CD1c-positive myeloid dendritic cell (primary cell): ENCODE measurements around the gene ARHGAP42.

Experiments
- DNase-seq: peaks from one replicate; pipeline ENCODE4 v3.0.0-alpha.2; 2016; ENCODE audit errors: extremely low spot score

Gene ARHGAP42

GRCh38 chr11:101022256-101022655, 335.2 kb downstream of the ARHGAP42 start:
- DNase-seq, result no peak

- no peak for DNase-seq
Measured at GRCh38 chr11:101028644-101029043, 341.6 kb downstream of the ARHGAP42 start.

GRCh38 chr11:101030015-101030414, 342.9 kb downstream of the ARHGAP42 start:
- DNase-seq, result no peak

- peak; percentile 11 for DNase-seq
Measured at GRCh38 chr11:101030692-101031091, 343.6 kb downstream of the ARHGAP42 start.

- DNase-seq, result no peak
Measured at GRCh38 chr11:101031713-101032112, 344.6 kb downstream of the ARHGAP42 start.

- no peak for DNase-seq
Measured at GRCh38 chr11:101032991-101033390, 345.9 kb downstream of the ARHGAP42 start.

GRCh38 chr11:101034076-101034475, 347.0 kb downstream of the ARHGAP42 start:
- DNase-seq, result no peak

- no peak for DNase-seq
Measured at GRCh38 chr11:101035872-101036271, 348.8 kb downstream of the ARHGAP42 start.
